GM12872 (cell line): ENCODE results near the gene UGT1A7.

Experiments used
- TF ChIP-seq, protein P1 (sequence below): IDR thresholded peaks from 3 replicates; pipeline ENCODE4 v1.5.1; 2011; ENCODE audit warnings: low read depth, mild to moderate bottlenecking, low read length, moderate library complexity; ENCODE audit not compliant: insufficient read depth

UGT1A7 gene

DNA sequence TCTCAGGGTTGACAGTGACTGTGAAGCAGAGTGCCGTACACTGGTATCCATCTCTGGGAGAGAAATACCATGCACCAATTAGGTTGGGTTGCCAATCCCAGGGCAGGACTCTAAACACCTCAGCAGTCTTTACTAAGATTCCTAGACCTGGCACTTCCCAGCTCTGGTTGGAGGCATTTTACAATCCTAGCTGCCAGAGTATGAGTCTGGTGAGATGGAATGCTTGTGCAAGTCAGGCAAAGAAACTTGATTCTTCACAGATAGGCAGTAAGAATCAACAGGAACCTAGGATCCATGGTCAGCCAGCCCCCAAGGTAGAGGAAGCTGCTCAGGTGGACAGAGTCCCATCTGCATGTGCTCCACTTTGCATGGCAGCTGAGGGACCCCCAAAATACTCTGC lies 25.0 kb downstream of the UGT1A7 start:
- TF ChIP-seq, protein P1, sequence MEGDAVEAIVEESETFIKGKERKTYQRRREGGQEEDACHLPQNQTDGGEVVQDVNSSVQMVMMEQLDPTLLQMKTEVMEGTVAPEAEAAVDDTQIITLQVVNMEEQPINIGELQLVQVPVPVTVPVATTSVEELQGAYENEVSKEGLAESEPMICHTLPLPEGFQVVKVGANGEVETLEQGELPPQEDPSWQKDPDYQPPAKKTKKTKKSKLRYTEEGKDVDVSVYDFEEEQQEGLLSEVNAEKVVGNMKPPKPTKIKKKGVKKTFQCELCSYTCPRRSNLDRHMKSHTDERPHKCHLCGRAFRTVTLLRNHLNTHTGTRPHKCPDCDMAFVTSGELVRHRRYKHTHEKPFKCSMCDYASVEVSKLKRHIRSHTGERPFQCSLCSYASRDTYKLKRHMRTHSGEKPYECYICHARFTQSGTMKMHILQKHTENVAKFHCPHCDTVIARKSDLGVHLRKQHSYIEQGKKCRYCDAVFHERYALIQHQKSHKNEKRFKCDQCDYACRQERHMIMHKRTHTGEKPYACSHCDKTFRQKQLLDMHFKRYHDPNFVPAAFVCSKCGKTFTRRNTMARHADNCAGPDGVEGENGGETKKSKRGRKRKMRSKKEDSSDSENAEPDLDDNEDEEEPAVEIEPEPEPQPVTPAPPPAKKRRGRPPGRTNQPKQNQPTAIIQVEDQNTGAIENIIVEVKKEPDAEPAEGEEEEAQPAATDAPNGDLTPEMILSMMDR, result no peak

DNA sequence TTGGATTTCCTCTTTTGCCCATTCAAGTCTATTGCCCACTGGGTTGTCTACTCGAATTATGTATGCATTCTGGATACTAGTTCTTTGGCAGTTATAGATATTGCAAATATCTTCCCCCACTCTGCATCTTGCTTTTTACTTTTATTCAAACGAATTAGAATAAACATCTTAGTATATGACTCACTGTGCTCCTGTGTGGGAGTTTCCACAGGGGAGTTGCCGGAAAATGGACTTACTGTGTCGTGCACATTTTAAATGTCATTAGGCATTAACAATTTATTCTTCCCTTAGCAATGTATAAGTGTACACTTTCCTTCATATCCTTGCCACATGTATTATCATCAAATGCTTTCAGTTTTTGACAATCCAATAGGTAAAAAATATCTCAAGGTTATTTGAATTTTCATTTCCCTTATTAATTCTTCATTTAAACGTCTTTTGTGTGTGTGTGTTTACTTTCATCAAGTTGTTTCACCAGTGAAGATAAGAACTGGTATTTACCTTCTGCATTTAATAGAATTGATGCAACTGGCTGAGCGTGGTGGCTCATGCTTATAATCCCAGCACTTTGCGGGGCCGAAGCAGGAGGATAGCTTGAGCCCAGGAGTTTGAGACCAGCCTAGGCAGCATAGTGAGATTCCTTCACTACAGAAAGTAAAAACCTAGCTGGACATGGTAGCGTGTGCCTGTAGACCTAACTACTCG lies 26.4 kb downstream of the UGT1A7 start:
- TF ChIP-seq, protein P1, result no peak

DNA sequence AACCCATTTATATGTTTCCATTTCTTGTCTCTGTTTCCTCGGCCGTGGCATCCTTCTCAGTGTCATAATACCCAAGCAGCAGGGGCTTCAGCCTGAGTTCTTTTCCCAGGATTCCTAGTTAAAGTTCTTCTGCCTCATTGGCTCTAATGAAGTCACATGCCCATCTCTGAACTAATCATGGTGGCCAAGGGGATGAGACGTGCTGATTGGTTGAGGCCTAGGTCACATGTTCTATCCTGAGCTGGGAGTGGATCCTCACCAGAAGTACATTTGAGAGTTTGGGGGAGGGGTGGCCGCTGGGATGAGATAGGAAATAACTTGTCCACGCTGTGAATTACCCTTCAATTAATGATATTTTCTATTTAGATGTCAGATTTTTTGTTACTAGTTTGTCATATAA lies 27.2 kb downstream of the UGT1A7 start:
- TF ChIP-seq, protein P1, result no peak

DNA sequence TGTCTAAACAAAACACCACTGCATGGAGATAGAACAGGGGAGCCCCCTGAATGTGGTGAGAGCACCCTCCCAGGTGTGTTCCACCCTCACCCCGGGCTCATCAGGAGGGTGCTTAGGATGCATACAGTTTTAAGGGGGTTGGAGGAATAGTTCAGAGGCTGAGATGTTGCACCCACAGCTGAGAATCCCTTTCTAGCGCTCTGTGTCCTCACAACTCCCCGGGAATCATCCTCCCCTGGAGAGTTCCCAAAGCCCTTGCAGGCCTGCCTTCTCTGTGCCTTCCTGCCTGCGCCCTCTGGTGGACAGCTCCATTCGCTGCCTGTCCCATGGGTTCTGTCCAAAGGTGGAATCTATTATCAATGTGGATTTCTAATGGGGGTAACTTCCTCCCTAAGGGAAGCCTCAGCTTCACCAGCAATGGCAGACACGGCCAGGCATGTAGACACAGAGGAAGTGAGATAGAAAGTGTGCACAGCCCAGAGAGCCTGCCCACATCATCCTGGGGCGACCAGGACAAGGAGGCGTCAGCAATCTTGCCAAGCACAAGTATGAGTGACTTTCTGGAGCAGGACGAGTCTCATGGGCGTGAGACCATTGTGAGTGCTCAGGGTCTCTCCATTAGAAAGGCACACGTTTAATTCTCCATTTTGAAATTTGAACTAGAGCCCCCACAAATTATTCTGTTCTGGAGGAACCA lies 29.8 kb downstream of the UGT1A7 start:
- TF ChIP-seq, protein P1, result peak; percentile 93

DNA sequence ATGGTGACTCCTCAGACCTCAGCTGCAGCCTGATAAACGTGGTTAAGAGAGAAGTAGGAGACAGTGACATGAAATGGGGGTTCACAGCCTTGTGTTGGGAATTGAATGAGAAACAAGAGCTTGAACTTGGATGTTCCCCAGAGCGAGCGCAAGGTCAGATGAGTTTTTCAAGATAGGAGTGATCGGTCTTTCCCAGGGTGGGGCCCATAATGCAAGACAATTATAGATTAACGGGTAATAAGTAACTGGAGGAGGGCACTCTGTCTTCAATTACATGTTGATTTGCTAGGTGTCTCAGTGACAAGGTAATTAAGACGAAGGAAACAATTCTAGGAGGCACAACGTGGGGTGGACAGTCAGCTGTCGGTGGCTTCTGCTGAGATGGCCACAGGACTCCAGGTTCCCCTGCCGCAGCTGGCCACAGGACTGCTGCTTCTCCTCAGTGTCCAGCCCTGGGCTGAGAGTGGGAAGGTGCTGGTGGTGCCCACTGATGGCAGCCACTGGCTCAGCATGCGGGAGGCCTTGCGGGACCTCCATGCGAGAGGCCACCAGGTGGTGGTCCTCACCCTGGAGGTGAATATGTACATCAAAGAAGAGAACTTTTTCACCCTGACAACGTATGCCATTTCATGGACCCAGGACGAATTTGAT lies 31.0 kb downstream of the UGT1A7 start, which contains the start of gene UGT1A5:
UGT1A5 (plus strand) TSS at position 297 of the 651 bp plus-strand sequence; CDS start at position 382, 85 bp downstream.
- TF ChIP-seq, protein P1, result no peak

DNA sequence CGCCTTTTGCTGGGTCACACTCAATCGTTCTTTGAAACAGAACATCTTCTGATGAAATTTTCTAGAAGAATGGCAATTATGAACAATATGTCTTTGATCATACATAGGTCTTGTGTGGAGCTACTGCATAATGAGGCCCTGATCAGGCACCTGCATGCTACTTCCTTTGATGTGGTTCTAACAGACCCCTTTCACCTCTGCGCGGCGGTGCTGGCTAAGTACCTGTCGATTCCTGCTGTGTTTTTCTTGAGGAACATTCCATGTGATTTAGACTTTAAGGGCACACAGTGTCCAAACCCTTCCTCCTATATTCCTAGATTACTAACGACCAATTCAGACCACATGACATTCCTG lies 31.5 kb downstream of the UGT1A7 start:
- TF ChIP-seq, protein P1, result no peak

DNA sequence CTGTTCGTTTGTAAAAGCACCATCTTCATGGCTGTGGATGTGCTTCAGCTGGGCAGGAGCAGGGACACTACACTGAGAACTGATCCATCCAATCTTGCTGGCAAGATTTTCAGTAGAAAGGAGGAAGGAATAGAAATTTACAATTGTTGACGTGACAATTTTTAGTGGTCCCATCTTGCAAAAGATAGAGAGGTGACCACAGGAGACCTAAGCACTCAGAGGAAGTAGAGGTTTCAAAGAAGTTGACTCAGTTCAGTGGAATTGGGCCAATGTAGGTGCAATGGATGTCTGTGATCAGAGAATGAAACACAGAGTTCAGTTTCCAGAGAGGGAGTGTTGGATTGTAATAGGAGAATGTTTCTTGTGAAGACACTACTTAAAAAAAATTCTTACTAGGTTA lies 32.4 kb downstream of the UGT1A7 start:
- TF ChIP-seq, protein P1, result no peak
